Stimulated activated CD4-positive, alpha-beta T cell treated with anti-CD3 and anti-CD28 coated beads, Interleukin-1b, Interleukin-23, amount 100 ng/mL, for 4 hours (primary cell): ENCODE data around the gene TTF2.
"Not testable (repeated sequence)": the region's sequence is repeated elsewhere in the genome, so short reads cannot be mapped to it uniquely, and the experiment has no call there.

ENCODE experiments used
- DNase-seq, 2 donors: peaks; one replicate each; pipeline ENCODE4 v3.0.0-alpha.2; 2020; ENCODE audit warnings: low read depth in 2 of 2

Gene TTF2

DNA sequence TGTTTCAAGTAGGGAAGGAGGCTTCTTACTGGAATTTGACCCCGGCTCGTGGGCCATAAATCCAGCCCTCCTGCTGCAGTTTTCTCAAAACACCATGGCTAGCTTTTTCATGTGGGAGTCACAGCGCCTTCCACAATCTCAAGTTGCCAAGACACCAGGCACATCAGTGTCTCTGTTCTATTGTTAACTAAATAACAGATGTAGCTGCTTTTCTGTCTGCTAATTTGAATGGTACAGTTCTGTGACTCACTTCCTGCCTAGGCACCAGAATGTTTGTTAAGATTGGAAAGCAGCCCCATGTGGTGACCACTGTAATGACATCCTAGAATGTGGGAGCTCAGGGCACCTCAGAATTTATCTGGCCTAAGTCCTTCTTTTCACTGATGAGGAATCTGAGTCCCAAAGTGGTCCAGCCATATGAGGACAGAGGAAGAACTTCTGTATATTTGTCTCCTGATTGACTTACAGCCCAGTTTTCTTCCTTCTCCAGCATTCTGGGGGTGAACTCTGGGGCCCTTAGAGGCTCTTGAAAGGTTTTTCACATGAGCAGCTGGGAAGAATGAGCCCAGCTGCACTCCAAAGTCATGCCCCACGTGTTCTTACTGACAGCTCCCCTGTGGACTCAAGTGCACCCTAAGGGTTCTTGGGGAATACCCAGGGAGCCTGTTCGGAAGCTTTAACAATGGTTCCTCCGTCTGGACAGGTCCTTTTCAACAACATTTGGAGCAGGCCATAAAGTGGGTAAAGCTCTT is 33.9 kb downstream of the TTF2 start:
- DNase-seq, result peak in 1 of 2 donors; percentile 17

DNA sequence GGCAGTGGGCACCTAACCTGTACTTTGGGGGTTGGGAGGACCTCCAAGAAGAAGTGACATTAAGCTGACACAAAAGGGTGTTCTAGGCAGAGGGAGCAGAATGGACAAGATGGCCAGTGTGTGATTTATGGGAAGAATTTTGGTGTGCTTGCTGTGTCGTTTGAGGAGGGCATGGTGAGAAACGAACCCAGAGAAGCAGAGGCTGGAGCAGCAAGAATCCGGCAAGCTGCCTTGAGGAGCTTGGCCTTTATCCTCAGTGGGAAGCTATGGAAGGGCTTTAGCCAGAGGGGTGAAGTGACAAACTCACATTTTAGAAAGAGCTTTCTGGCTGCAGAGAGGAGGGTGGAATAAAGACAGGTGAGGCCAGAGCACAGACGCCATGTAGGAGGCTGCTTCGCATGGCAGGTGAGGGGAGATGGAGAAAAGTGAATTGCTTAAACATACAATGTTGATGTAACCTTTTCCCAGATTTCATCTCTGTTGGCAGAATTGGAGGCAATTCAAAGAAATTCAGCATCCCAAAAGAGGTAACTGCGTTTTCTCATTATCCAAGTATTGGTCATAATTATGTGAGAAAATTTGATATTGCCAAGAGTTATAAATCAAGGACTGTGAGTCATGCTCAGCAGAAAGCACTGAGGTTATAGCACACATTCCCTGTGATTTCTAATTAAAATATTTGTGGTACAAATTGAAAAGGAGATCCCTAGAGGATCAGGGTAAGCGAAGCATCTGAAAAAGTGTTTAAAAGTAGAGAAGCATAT is 34.9 kb downstream of the TTF2 start:
- DNase-seq, result no peak

DNA sequence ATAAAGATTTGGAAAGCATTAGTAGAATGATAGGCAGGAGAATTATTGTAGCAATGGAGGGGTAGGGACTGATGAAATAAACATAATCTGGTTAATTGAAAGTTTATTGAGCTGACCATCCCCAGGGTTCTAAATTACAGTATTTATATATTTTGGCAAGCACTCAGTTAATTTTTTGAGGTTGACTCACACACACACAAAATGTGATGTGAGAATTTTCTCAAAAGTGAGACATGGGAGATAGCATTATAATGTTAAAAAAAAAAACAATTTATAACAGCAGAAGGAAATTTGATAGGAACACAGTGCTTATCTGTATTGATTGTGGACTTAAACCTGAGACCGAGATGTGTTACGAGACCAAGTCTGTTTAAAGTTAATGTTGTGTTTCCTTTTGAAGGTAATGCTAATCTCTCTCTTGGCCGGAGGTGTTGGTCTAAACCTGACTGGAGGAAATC is 36.9 kb downstream of the TTF2 start:
- DNase-seq, result no peak

DNA sequence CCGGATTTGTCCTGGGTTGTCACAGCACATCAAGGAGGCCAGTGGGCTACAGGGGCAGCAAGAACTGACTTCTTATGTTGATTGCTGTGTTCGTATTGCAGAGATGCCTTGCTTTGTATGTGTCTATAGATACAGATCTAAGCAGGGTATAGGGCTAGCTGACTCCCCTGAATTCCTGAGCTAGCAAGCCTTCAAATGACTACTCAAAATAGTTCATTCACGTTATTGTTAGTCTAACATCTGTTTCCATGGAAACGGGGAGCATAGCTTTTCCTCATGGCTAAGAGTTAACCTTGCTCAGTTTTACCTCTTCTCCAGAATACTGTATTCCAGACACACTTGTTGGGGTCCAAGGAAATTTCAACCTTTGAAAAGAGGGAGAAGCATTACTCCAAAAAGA is 37.3 kb downstream of the TTF2 start:
- DNase-seq, result no peak

DNA sequence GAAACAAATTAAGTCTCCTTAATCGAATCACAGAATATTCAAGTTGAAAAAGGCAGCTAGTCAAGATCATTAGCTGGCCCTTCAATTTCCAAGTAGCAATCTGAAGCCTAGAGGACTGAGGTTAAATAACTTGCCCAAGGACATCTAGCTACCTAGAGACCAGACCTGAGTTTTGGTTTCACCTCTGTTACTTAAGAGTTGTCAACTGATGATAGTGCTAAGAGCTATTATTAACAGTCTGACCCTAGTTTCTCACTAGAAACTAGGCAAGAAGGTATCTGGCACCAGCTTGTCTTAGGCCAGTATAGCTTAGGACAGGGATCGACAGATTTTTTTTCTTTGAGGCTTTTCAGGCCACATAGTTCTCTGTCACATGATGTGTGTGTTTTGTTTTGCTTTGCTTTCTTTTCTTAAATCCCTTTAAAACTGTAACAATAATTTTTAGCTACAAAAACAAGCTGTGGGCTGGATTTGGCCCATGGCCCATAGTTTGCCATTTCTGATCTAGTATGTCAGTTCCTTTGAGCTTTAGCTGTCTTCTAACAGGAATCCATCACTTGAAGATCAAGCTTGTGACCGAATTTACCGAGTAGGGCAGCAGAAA is 38.3 kb downstream of the TTF2 start:
- DNase-seq, result no peak

DNA sequence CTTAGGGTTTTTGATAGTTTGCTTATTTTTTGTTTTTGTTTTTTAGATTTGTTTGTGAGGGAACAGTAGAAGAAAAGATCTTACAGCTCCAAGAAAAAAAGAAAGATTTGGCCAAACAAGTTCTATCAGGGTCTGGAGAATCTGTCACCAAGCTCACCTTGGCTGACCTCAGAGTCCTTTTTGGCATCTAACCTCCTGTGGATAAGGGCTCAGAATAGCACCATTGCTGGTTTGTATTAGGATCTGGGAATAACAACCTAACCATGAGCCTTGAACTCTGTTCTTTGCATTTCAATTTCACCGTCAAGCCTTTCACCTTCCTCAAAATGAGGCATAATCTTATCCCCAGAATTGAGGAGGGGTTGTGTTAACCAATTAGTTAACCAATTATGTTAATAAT is 41.2 kb downstream of the TTF2 start:
- DNase-seq, result no peak

DNA sequence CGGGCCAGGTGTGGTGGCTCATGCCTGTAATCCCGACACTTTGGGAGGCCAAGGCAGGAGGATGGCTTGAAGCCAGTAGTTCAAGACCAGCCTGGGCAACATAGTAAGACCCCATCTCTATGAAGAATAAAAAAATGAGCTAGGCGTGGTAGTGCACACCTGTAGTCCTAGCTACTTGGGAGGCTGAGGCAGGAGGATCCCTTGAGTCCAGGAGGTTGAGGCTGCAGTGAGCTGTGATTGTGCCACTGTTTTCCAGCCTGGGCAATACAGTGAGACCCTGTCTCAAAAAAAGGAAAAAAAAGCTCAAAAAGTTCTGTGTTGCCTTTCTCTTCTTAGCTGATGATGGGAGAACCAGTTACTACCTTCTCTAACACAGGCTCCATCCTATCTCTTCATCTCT is 41.7 kb downstream of the TTF2 start:
- DNase-seq, result not testable (repeated sequence)

DNA sequence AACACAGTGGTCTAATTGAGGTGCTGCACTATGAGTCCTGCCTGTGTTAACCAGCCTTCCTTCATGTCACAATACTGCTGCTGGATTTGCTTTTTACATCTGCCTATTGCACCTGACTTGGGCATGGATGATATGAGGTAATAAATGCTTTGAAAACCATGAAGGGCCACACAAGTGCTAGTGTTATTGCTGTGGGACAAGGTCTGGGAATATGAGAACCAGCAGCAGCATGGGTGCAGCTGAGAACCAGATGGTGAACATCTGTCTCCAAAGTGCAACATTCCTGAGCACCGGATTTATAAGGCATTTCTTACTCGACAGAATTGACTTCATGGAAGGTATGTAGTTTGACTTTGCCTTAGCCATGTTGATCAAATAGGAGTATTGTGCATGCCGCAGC is 44.9 kb downstream of the TTF2 start:
- no peak for DNase-seq

DNA sequence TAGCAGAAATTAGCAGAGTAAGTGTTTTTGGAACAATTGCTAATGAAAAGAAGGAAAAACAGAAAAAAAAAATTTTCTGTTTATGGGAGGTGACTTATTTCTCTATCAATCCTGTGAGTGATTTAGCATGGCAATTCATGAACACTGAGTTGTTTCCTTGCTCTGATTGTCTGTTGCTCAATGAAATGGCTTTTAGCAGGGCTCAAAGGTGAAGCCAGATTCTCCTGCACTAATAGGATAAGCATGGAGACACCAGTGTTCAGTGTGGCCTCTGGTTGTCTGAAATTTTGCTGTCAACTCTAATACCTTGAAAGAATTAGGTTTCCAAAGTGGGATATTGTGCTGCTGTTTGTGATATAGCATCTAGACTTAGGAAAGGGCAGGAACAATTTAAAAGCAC is 45.6 kb downstream of the TTF2 start:
- DNase-seq, result no peak

DNA sequence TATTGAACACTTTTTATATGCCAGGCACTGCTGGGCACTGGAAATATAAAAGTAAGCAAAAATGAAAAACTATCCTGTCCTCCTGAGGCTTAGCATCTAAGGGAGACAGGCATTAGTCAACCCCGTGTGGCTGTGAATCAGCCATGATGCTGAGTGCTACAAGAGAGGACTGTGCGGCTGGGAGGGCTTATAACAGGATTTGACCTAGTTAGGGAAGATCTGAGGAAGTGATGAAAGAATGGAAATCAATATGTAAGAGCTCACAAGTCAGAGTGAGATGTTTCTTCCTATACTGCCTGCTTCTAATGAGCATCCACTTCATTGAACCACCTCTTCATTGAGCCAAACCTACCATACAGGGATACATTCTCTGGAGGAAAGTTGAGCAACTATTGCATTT is 46.4 kb downstream of the TTF2 start:
- no peak for DNase-seq

DNA sequence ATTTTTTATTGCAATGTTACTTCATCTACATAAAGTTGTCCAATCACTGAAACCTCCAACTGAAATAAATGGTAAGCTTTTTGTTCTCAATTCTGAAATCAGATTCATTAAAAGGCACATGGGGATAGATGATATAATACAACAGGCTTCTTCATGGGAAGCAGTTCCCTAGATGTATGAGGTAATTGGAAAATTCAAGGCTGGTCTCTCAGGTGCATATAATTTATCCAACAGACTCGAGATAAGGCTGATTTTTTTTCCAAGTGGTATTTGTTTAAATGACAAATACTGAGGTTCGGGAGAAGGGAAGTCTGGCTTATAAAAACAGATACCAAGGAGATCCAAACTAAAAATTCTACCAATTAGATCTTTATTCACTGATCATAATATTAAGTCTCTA is 47.2 kb downstream of the TTF2 start:
- DNase-seq, result no peak

DNA sequence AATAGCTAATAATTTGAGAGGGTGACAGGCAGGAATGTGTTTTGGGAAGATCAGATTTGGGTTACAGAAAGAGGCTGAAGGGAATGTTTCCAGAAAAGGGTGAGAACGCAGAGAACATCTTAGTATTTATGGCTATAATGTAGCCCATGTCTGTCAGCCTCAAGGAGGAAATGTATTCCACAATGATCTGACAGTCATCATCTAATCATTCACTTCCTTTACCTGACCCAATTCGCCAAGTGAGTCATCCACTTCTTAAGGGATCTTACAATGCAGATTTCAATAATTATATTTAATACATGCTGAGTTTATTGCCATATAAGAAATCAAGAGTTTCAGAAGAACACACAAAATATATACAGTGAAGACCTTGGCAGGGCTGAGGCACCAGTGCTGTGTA is 50.6 kb downstream of the TTF2 start:
- DNase-seq, result no peak

DNA sequence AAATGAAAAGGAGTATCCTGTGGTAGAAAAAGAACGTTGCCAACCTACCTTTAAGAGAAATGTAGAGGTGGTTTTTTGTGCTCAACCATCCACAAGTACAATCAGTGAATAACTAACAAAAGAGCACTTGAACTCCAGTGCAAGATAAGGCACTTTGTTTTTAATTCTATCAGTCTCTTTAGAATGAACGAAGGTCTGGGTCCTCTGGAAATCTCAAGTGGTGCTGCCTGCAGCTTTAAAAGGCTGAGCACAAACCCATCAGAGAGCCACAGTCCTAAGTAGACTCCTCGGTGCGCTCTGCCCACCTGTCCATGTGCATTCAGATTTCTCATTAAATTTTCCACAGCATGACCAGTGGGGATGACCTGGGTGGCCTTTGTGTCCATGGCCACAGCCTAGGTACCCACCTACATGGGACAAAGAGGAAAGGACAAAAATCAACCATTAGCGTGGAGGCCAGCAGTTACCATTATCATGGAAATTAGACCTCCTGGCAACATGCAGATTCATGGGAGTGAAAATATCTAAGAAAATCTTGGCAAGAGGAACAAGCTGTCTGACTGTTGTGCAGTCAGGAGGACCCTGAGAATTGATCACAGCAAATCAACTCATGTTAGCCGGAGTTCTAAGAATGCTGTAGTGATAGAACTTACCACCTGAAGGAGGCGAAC is 52.1 kb downstream of the TTF2 start:
- no peak for DNase-seq

DNA sequence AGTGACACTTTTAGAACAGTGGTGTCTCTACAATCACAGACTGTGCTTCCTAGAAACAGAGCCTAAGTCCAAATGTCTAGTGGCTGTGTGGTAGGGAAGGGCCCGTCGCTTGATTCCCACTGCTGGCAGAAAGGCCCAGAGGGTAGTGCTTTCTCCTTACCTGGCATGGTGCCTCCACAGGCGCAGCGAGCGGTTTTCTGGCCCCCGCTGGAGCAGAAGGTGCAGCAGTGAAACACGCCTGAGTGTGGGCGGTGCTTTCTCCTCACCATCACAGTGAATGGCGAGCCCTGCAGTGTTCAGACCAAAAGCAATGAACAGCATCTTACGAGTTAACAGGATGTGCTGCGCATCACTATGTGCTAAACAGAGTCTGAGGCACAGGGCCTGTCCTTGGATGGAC is 53.1 kb downstream of the TTF2 start:
- no peak for DNase-seq

DNA sequence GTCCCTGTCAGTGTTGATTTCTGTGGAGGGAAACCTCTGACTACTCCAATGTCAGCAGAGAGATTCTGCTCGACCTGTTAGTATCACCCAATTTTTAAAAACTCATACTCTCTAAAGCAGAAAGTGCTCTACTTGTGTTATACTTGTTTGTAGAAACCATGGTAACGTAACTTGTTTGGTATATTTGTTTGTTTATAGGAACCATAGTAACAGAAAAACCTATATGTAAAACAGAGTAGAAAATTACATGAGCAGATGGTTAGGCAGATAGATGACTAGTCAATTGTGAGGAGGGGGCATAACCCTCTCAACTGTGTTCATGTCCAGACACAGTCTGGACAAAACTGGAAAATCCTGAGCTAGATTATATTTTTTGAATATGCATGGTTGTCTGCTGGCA is 54.8 kb downstream of the TTF2 start:
- DNase-seq, result no peak

DNA sequence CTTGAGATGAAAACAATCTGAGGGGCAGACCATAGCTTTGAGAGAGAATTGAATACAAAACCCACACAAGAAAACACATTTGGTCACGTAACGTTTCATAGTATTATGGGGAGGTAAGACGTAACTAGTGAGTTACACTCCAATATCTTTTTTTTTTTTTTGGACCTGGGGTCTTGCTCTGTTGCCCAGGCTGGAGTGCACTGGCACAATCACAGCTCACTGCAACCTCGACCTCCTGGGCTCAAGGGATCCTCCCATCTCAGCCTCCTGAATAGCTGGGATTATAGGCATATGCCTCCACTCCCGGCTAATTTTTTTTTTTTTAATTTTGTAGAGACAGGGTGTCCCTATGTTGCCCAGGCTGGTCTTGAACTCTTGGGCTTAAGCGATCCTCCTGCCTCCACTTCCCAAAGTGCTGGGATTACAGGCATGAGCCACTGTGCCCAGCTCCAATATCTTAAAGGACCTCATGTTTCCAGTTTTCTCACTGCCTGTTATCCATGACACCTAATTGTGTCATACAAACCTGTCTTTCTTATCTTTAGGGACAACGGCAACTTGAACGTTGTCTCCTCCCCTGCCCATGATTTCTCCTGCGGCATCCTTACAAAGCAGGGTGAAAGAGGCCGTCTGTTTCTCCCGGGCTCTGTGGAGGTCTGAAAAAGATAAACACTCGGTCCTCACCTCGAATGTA is 56.1 kb downstream of the TTF2 start:
- DNase-seq, result no peak

DNA sequence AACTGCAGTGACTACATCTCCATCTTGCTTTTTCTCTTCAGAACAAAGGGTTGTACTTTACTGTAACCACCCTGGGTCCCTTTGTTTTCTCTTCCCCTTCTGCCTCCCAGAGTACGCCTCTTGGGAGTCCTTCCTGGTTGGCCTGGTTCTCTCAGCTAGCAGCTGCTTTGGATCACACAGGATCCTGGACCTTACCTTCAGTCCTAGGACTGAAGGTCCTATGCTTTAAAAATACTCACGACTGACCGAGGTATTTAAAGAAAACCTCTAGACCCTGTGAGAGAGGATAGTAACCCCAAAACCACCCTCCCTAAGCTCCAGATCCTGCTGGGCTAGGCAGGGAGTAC is 56.6 kb downstream of the TTF2 start:
- DNase-seq, result no peak

DNA sequence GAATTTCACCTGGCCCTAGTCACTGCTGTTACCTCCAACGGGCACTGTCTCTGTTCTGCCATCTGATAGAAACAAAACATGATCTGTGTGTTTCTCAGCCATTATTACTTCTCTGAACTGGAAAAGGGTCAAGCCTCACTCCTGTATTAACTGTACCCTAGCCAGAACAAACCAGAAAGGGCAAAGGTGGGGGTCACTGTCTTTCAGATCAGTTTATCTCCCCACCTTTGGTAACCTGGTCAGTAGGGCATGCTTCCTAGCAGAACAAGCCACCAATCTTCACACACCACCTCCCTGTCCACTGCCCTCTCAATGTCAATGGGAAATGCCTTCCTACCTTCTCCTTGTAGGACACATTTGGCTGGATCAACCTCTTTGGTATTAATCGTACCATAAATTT is 57.6 kb downstream of the TTF2 start:
- no peak for DNase-seq

DNA sequence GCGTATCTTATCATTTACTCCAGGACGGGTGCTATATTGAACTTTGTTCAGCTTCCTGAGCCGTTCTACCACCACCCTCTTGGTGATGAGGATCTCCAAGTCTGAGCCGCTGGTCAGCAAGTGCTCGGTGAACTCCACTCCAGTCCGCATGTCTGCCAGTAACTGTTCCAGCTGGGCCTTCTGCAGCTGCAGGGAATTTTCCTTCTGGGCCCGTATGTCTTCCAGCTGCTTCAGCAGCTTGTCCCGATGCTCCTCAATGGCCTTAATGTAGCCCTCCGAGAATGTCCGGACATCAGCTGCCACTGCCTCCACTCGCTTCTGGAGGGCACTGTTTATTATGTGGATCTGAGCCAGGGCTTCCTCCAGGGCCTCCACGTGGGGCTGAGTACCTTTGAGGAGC is 58.0 kb downstream of the TTF2 start:
- DNase-seq, result no peak

DNA sequence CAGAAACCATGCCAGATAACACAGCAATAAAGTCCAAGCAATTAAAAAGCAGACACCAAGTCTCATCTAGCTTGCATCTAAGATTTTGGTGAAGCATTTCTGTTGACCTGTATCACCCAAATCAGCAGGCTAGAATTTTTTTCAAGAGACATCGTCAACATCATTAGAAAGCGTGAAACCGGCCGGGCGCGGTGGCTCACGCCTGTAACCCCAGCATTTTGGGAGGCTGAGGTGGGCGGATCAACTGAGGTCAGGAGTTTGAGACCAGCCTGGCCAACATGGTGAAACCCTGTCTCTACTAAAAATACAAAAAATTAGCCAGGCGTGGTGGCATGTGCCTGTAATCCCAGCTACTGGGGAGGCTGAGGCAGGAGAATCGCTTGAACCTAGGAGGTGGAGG is 59.0 kb downstream of the TTF2 start:
- not testable (repeated sequence) for DNase-seq

DNA sequence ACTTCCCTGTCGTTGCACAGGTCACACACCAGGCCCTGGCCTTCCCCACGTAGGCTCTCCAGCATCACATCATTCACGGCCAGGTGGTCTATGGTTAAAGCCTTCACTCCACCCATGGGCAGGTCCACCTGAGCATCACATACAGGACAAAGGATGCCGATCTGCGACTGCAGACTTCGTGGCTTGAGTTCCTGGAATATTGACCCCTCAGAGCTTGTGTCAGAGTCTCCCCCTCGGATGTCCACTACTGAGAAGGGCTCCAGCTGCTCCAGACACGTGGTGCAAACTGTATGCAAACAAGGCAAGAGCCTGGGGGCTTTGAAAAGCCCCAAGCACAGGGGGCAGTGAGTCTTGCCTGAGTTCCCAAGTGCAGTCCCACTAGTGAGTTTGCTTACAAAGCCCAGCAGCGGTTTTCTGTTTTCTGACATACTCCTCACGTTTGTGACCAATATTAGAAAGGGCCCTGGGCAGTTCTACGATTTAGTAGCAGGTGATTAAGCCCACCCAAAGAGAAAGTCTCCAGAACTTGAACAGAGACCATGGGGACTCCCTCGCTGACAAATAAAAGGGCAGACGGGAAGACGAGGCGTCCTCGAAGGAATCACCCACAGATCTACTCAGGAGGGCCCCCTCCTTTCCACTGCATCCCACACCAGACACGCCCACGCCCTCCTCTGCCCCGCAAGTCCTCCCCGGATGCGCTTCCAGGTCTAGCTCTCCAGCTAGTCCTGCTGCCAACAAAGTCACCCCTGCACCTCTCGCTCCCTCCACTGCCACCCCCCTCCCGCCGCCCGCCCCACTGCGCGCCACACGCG is 60.9 kb downstream of the TTF2 start:
- no peak for DNase-seq
